Tibial nerve (tissue), 4 donors: ENCODE results near the gene PDRG1. TPM values are rescaled to one million over a fixed set of nuclear protein-coding genes. Genes with fewer than 3 reads are reported as not detected.
"Not testable (repeated sequence)": the region's sequence is repeated elsewhere in the genome, so short reads cannot be mapped to it uniquely, and the experiment has no call there.

Source experiments
- DNase-seq, 2 donors: peaks; one replicate each; pipeline ENCODE4 v3.0.0-alpha.2; 2019; ENCODE audit warnings: low spot score in 2 of 2
- H3K27ac ChIP-seq, 4 donors: fragments of 200-600 bp; sonication (generic) in 3 of 4; one replicate each; pipeline ENCODE4 v1.5.1; 2017 to 2019; ENCODE audit warnings: mild to moderate bottlenecking in 1 of 4
- H3K27me3 ChIP-seq, 2 donors: fragments of 200-600 bp; sonication (generic) in 1 of 2; one replicate each; pipeline versions ENCODE4 v1.5.1 to v1.6.0; 2017 to 2019
- H3K36me3 ChIP-seq, 3 donors: fragments of 200-600 bp; sonication (generic); one replicate each; pipeline ENCODE4 v1.5.1; 2018 to 2019
- H3K4me1 ChIP-seq, 4 donors: fragments of 200-600 bp; sonication (generic) in 3 of 4; one replicate each; pipeline ENCODE4 v1.5.1; 2017 to 2019
- H3K4me3 ChIP-seq, 4 donors: fragments of 200-600 bp; sonication (generic) in 3 of 4; one replicate each; pipeline ENCODE4 v1.5.1; 2017 to 2019; ENCODE audit warnings: mild to moderate bottlenecking in 1 of 4, moderate library complexity in 1 of 4
- H3K9me3 ChIP-seq, 4 donors: fragments of 200-600 bp; sonication (generic) in 3 of 4; one replicate each; pipeline ENCODE4 v1.5.1; 2017 to 2019
- CTCF ChIP-seq, 5 experiments: fragments of 200-600 bp in 3 of 5; fragments of 450-650 bp in 2 of 5; sonication (generic) in 3 of 5; IDR thresholded peaks; one replicate each; pipeline ENCODE4 v1.5.1; 2016 to 2019; ENCODE audit warnings: antibody characterized with exemption in 5 of 5, mild to moderate bottlenecking in 3 of 5, moderate library complexity in 2 of 5
- EP300 ChIP-seq, 2 donors: sonication (generic); formaldehyde crosslinking; IDR thresholded peaks; one replicate each; pipeline ENCODE4 v1.6.1; 2017; ENCODE audit warnings: antibody characterized with exemption in 2 of 2, mild to moderate bottlenecking in 1 of 2
- POLR2A ChIP-seq, 2 donors: fragments of 450-650 bp; IDR thresholded peaks; one replicate each; pipeline ENCODE4 v1.6.1; 2017; ENCODE audit warnings: antibody characterized with exemption in 2 of 2, mild to moderate bottlenecking in 2 of 2, moderate library complexity in 2 of 2
- WGBS, 2 donors: methylation state at CpG; one replicate each; pipeline ENCODE4 v1.1.5; 2018; 5-methylcytosine and 5-hydroxymethylcytosine counted together
- total RNA-seq, 4 donors: library from RNA; depleted of rRNA; stranded (reverse); fragments of >200 nt; gene quantifications; one replicate each; pipeline ENCODE4 v1.1.0, GENCODE V29; 2016

The PDRG1 gene
- total RNA-seq, 4 donors from 2014 or later, result 9.6 to 15.7 (median 11.0) TPM

GRCh38 chr20:31918466-31919105 is 33.3 kb downstream of the PDRG1 start:
- no peak overlapping the region for H3K27ac ChIP-seq
- 74 to 85% methylated on average over 7 of the region's 7 CpGs for WGBS, 2 donors
- DNase-seq, result no peak
- no peaks in the 10 kb centered on the region for H3K9me3 ChIP-seq
- no peaks in the 10 kb centered on the region for H3K4me1 ChIP-seq
- H3K4me3 ChIP-seq, result no peak overlapping the region
- TF ChIP-seq EP300 (IDR thresholded peaks at IDR 0.05), result no peak
- TF ChIP-seq CTCF (IDR thresholded peaks at IDR 0.05), result no peak
- H3K27me3 ChIP-seq, result no peaks in the 10 kb centered on the region
- no peaks in the 10 kb centered on the region for H3K36me3 ChIP-seq

GRCh38 chr20:31917962-31918412 is 33.9 kb downstream of the PDRG1 start:
- not testable (repeated sequence) for DNase-seq, H3K4me1 ChIP-seq, H3K27ac ChIP-seq, H3K36me3 ChIP-seq, H3K27me3 ChIP-seq, H3K4me3 ChIP-seq, H3K9me3 ChIP-seq
- 13 to 19% methylated on average over 7 of the region's 7 CpGs for WGBS, 2 donors

GRCh38 chr20:31916708-31917107 is 35.1 kb downstream of the PDRG1 start:
- no peaks in the 10 kb centered on the region for H3K4me1 ChIP-seq
- H3K27me3 ChIP-seq, result no peaks in the 10 kb centered on the region
- no peaks in the 10 kb centered on the region for H3K36me3 ChIP-seq
- no peak overlapping the region for H3K4me3 ChIP-seq
- no peak for TF ChIP-seq EP300 (IDR thresholded peaks at IDR 0.05)
- no peaks in the 10 kb centered on the region for H3K9me3 ChIP-seq
- WGBS, 2 donors, result 80 to 95% methylated on average over 4 of the region's 4 CpGs
- no peak for DNase-seq
- H3K27ac ChIP-seq, result no peak overlapping the region

- Histone ChIP-seq H3K4me3 (no peak overlapping the region), H3K4me1 (no peaks in the 10 kb centered on the region), H3K27me3 (no peaks in the 10 kb centered on the region), H3K36me3 (no peaks in the 10 kb centered on the region), H3K27ac (no peak overlapping the region), H3K9me3 (no peaks in the 10 kb centered on the region)
- TF ChIP-seq POLR2A (IDR thresholded peaks at IDR 0.05), result no peak
- TF ChIP-seq EP300 (IDR thresholded peaks at IDR 0.05), result no peak
- no peak for TF ChIP-seq CTCF (IDR thresholded peaks at IDR 0.05)
- WGBS, 2 donors, result 74 to 89% methylated on average over 7 of the region's 7 CpGs
- no peak for DNase-seq
Observed at GRCh38 chr20:31915491-31916280, 36.2 kb downstream of the PDRG1 start.

GRCh38 chr20:31914170-31914569 is 37.7 kb downstream of the PDRG1 start:
- TF ChIP-seq CTCF (IDR thresholded peaks at IDR 0.05) (no peak), POLR2A (IDR thresholded peaks at IDR 0.05) (no peak)
- H3K27ac ChIP-seq, result peak overlapping the region in 2 of 4 donors; percentile 68 to 76
- DNase-seq, result no peak
- no peaks in the 10 kb centered on the region for H3K27me3 ChIP-seq
- no peak overlapping the region for H3K4me3 ChIP-seq
- no peaks in the 10 kb centered on the region for H3K9me3 ChIP-seq
- no peaks in the 10 kb centered on the region for H3K36me3 ChIP-seq
- WGBS, 2 donors, result 80 to 82% methylated on average over 5 of the region's 5 CpGs
- no peaks in the 10 kb centered on the region for H3K4me1 ChIP-seq

- no peak overlapping the region for H3K4me3 ChIP-seq
- TF ChIP-seq EP300 (IDR thresholded peaks at IDR 0.05), result no peak
- TF ChIP-seq POLR2A (IDR thresholded peaks at IDR 0.05), result no peak
- no peak for TF ChIP-seq CTCF (IDR thresholded peaks at IDR 0.05)
- no peaks in the 10 kb centered on the region for H3K27me3 ChIP-seq
- peak overlapping the region in 2 of 4 donors; percentile 68 to 76 for H3K27ac ChIP-seq
- no peaks in the 10 kb centered on the region for H3K9me3 ChIP-seq
- no peak for DNase-seq
- H3K4me1 ChIP-seq, result no peaks in the 10 kb centered on the region
- 56 to 75% methylated on average over 15 of the region's 15 CpGs for WGBS, 2 donors
- H3K36me3 ChIP-seq, result no peaks in the 10 kb centered on the region
Observed at GRCh38 chr20:31913431-31914157, 38.3 kb downstream of the PDRG1 start.
